Heart right ventricle (tissue), 16 donors: ENCODE data around the gene DUS2. TPM values are rescaled to one million over a fixed set of nuclear protein-coding genes. Genes with fewer than 3 reads are reported as not detected.

Experiments
- ATAC-seq, 8 donors: fragments of 200-7000 bp; cut with Tn5 transposase; one replicate each; pipeline ENCODE4 v1.9.1; 2020; ENCODE audit warnings: mild to moderate bottlenecking in 8 of 8, moderate library complexity in 8 of 8, moderate number of reproducible peaks in 1 of 8
- DNase-seq, 2 donors: peaks; one replicate each; pipeline ENCODE4 v3.0.0-alpha.2; 2020
- H3K27ac ChIP-seq, 10 donors: fragments of 200-600 bp; sonication (generic) in 2 of 10; one replicate each; pipeline versions ENCODE4 v1.5.0 to v1.8.0; 2020 to 2022; ENCODE audit warnings: mild to moderate bottlenecking in 3 of 10
- H3K27me3 ChIP-seq, 7 donors: fragments of 200-600 bp; one replicate each; pipeline ENCODE4 v1.8.0; 2021 to 2022; ENCODE audit warnings: mild to moderate bottlenecking in 2 of 7
- H3K36me3 ChIP-seq, 9 donors: fragments of 200-600 bp; sonication (generic) in 1 of 9; one replicate each; pipeline versions ENCODE4 v1.5.0 to v1.8.0; 2020 to 2022; ENCODE audit warnings: mild to moderate bottlenecking in 2 of 9
- H3K4me1 ChIP-seq, 9 donors: fragments of 200-600 bp; sonication (generic) in 1 of 9; one replicate each; pipeline versions ENCODE4 v1.5.0 to v1.8.0; 2020 to 2022; ENCODE audit warnings: mild to moderate bottlenecking in 4 of 9
- H3K4me3 ChIP-seq, 10 donors: fragments of 200-600 bp; sonication (generic) in 2 of 10; one replicate each; pipeline versions ENCODE4 v1.5.0 to v1.8.0; 2020 to 2022; ENCODE audit warnings: mild to moderate bottlenecking in 7 of 10, moderate library complexity in 2 of 10
- H3K9me3 ChIP-seq, 11 donors: fragments of 200-600 bp in 10 of 11; sonication (generic) in 2 of 11; one replicate each; pipeline versions ENCODE4 v1.5.0 to v1.8.0; 2013 to 2022; ENCODE audit warnings: mild to moderate bottlenecking in 2 of 11, control low read depth in 1 of 11, moderate library complexity in 1 of 11
- WGBS, 2 donors: extraction: QIAGEN DNeasy Blood & Tissue Kit; methylation state at CpG; one replicate each; pipeline ENCODE4 v1.1.7; 2013; ENCODE audit warnings: inconsistent platforms in 1 of 2; 5-methylcytosine and 5-hydroxymethylcytosine counted together
- intact Hi-C, 10 donors: fragments of 100-400 bp; cut with DNase I; formaldehyde crosslinking; loops; one replicate each; pipeline versions ENCODE4 v1.11.1 to v1.14.2; 2022
- polyA plus RNA-seq, 2 donors: library from polyadenylated mRNA; stranded (reverse); fragments of 200-250 nt; gene quantifications; one replicate each; pipeline ENCODE4 v1.2.3, GENCODE V29; 2013
- total RNA-seq, 10 donors: library from RNA; stranded (reverse); fragmentation: NEBNext Ultra II Directional in 3 of 10; extraction: Animal tissue kit (Norgen Biotek cat#: 25700) in 3 of 10; gene quantifications; one replicate each; pipeline versions ENCODE4 v1.2.1 to v1.2.4, GENCODE V29; 2021 to 2023
- TF ChIP-seq, protein P1 (sequence below), 9 donors: fragments of 200-600 bp; sonication (generic) in 2 of 9; IDR thresholded peaks; one replicate each; pipeline versions ENCODE4 v1.5.0 to v1.8.0; 2021 to 2022; ENCODE audit warnings: antibody characterized with exemption in 9 of 9, mild to moderate bottlenecking in 5 of 9, moderate library complexity in 1 of 9
- donor health status: Arrhythmogenic right ventricular cardiomyopathy.
- donor health status: ischemic (EF 13 %, LVEDD 7.1; RV severe dilation, severe dysfunction).
- donor health status: healthy with polysubstance abuse.
- donor health status: DM: no; HTN: yes; CAD: no.
- donor health status: DM: no; HTN: no; CAD: no.
- donor health status: ischemic (EF 25% LVEDD 6.9; RV normal size, moderate dysfunction).
- donor health status: ischemic (EF 25% LVEDD 5.7; RV mildly dilated, moderate dysfunction).
- donor health status: healthy.
- donor health status: DM: yes; HTN: yes; CAD: no.
- donor health status: Ischemic cardiomyopathy.
- donor health status: ischemic (EF 35%, LVEDD 5.7; RV mildly dilated, moderate dysfunction).
- donor health status: nonischemic (EF 11% LVEDD 7.7; RV severe dilation, severe dysfunction).
- donor health status: DM: yes; HTN: yes; CAD: no.
- donor health status: PGD.
- donor health status: ischemic (EF 29% LVEDD 5.4; RV normal size, mild dysfunction).
- donor health status: nonischemic (EF 23%, LVEDD 6.1; RV moderate dilation, normal function).

The DUS2 gene
- total and polyA plus RNA-seq, 12 donors: 4.2 to 13.1 (median 7.2) TPM

DNA sequence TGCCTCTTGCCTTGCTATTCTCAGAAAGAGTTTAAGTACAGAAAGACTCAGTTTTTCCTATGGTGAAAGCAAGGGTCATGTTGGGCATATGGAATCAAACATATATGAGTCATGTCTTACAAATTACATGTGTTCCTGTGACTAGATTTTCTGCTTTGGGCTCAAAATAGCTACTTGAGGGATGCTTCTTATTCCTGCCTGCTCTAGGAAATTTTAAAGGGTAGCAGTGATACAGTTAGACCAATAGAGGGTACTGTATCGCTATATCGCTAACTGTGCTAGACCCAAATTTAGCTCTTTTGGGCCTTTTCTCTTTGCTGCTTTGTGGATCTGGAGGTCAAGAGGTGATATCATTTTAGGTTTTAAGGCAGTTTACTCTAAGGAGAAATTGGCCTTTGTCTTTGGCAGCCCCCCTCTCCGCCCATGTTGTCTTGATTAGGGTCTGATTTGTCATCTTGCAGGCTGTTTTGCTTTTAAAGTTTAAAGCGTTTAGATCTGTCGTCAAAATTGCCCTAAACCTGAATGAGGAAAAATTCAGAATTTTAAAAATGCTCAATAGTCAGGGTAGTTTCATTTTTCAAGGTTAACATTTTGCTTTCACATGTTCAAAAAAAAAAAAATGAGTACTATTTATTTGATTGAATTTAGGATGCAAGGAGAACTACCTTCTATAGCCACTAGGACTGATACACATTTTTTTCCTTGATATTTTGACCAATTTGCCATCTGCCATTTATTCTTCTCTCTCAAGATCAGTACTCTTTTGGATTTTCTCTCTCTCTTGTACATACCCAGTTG is 70.9 kb downstream of the DUS2 start:
- Histone ChIP-seq H3K27ac (peak overlapping the region in 2 of 10 donors; percentile 22 to 54), H3K36me3 (peaks cover 0 to 7% (median 0%) of the 10 kb centered on the region in 9 donors), H3K4me3 (no peak overlapping the region), H3K9me3 (no peaks in the 10 kb centered on the region), H3K27me3 (no peaks in the 10 kb centered on the region), H3K4me1 (peaks cover 0 to 77% (median 56%) of the 10 kb centered on the region in 9 donors)
- TF ChIP-seq, protein P1, sequence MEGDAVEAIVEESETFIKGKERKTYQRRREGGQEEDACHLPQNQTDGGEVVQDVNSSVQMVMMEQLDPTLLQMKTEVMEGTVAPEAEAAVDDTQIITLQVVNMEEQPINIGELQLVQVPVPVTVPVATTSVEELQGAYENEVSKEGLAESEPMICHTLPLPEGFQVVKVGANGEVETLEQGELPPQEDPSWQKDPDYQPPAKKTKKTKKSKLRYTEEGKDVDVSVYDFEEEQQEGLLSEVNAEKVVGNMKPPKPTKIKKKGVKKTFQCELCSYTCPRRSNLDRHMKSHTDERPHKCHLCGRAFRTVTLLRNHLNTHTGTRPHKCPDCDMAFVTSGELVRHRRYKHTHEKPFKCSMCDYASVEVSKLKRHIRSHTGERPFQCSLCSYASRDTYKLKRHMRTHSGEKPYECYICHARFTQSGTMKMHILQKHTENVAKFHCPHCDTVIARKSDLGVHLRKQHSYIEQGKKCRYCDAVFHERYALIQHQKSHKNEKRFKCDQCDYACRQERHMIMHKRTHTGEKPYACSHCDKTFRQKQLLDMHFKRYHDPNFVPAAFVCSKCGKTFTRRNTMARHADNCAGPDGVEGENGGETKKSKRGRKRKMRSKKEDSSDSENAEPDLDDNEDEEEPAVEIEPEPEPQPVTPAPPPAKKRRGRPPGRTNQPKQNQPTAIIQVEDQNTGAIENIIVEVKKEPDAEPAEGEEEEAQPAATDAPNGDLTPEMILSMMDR (IDR thresholded peaks at IDR 0.05): peak in 8 of 9 donors; percentile 27 to 67 (median 45)
- no peak for DNase-seq
- ATAC-seq: peak in 7 of 8 donors; percentile 55 to 82 (median 62)
- WGBS, 2 donors: 66 to 75% methylated on average over 5 of the region's 5 CpGs
- intact Hi-C loops: loop anchor here in 8 of 10 donors (2.0 to 10.0 kb wide), 6 partner anchors 51 to 135 kb away; no protein-coding TSS in a partner anchor

DNA sequence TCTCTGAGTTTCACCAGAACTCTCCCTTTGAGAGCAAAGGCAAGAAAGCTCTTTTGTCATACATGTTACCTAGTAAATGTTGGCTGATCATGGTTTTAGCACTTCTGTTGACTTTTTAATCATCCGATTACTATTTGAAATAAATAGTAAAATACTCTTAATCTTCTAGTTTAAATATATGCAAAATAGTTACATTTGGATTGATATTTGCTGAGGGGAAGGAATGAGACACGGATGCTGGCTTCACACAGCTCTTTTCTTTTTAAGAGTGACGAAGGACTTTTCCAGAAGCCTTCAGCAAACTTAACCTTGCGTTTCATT is 71.5 kb downstream of the DUS2 start:
- intact Hi-C loops: loop anchor here in 8 of 10 donors (2.0 to 10.0 kb wide), 6 partner anchors 50 to 134 kb away; no protein-coding TSS in a partner anchor
- peaks cover 0 to 7% (median 0%) of the 10 kb centered on the region in 9 donors for H3K36me3 ChIP-seq
- peaks cover 0 to 73% (median 51%) of the 10 kb centered on the region in 9 donors for H3K4me1 ChIP-seq
- no peak overlapping the region for H3K4me3 ChIP-seq
- DNase-seq (no peak), ATAC-seq (no peak)
- 74 to 77% methylated on average over 4 of the region's 4 CpGs for WGBS, 2 donors
- peak overlapping the region in 3 of 10 donors; percentile 22 to 54 (median 31) for H3K27ac ChIP-seq
- H3K9me3 ChIP-seq: no peaks in the 10 kb centered on the region
- TF ChIP-seq, protein P1 (IDR thresholded peaks at IDR 0.05): no peak
- no peaks in the 10 kb centered on the region for H3K27me3 ChIP-seq

- no peaks in the 10 kb centered on the region for H3K9me3 ChIP-seq
- no peak for ATAC-seq
- no peak overlapping the region for H3K27ac ChIP-seq
- WGBS, 2 donors: 89 to 97% methylated on average over 2 of the region's 2 CpGs
- peaks cover 0 to 7% (median 0%) of the 10 kb centered on the region in 9 donors for H3K36me3 ChIP-seq
- H3K4me1 ChIP-seq: peaks cover 0 to 62% (median 35%) of the 10 kb centered on the region in 9 donors
- H3K4me3 ChIP-seq: no peak overlapping the region
- no peaks in the 10 kb centered on the region for H3K27me3 ChIP-seq
- no peak for DNase-seq
- TF ChIP-seq, protein P1 (IDR thresholded peaks at IDR 0.05): no peak
- intact Hi-C loops: loop anchor here in 3 of 10 donors (10.0 kb wide), 3 partner anchors 48 to 128 kb away; no protein-coding TSS in a partner anchor
Measured at GRCh38 chr16:68096491-68096890, 73.4 kb downstream of the DUS2 start.

DNA sequence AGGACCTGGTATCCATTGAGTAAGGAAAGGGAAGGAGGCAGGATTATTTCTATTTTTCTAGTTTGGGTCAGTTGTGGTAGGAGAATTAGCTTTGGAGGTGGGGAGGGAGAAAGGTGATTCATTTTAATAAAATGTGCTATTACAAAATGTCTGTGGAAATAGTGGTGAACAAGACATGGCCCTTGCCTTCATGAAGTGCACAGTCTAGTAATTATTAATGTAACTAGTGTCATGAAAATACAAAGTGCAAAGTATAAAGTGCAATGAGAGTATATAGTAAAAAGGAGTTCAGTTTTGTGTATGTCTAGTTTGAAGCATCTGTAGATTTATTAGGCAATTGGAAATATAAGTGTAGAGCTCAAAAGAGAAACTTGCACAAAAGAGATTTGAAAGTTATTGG is 74.0 kb downstream of the DUS2 start:
- intact Hi-C loops: loop anchor here in 3 of 10 donors (10.0 kb wide), 3 partner anchors 48 to 128 kb away; no protein-coding TSS in a partner anchor
- H3K4me1 ChIP-seq: peaks cover 0 to 56% (median 29%) of the 10 kb centered on the region in 9 donors

More for the DNA sequence above, 74.0 kb downstream of the DUS2 start:
- Histone ChIP-seq H3K4me3 (no peak overlapping the region), H3K9me3 (no peaks in the 10 kb centered on the region), H3K27ac (no peak overlapping the region), H3K36me3 (peaks cover 0 to 7% (median 0%) of the 10 kb centered on the region in 9 donors), H3K27me3 (no peaks in the 10 kb centered on the region)
- ATAC-seq (no peak), DNase-seq (no peak)
- TF ChIP-seq, protein P1 (IDR thresholded peaks at IDR 0.05): no peak
